K562 (cell line): Measurements from ENCODE around the gene TMEM127. TPM values are rescaled to one million over a fixed set of nuclear protein-coding genes. Genes with fewer than 3 reads are reported as not detected.

ENCODE experiments used
- E2F4 ChIP-seq: sonication (generic); formaldehyde crosslinking; IDR thresholded peaks from 2 replicates; pipeline ENCODE4 v1.8.0; 2022; ENCODE audit warnings: mild to moderate bottlenecking, low read depth, missing genetic modification reagents
- MCM5 ChIP-seq: fragments of 450-650 bp; IDR thresholded peaks from 2 replicates; pipeline ENCODE4 v1.6.1; 2016; ENCODE audit warnings: low read depth
- MECOM ChIP-seq: fragments of 250-450 bp; sonication (Bioruptor Pico); IDR thresholded peaks from 2 replicates; pipeline ENCODE4 v1.8.0; 2022; ENCODE audit warnings: inconsistent platforms
- MXD1 ChIP-seq: fragments of 250-450 bp; sonication (Bioruptor Pico); IDR thresholded peaks from 2 replicates; pipeline ENCODE4 v1.8.0; 2021; ENCODE audit warnings: borderline replicate concordance, mild to moderate bottlenecking, moderate library complexity; ENCODE audit not compliant: poor library complexity, severe bottlenecking
- NR1H2 ChIP-seq: sonication (generic); formaldehyde crosslinking; IDR thresholded peaks from 2 replicates; pipeline ENCODE4 v1.4.0; 2020; ENCODE audit warnings: mild to moderate bottlenecking, missing genetic modification reagents
- POLR2A ChIP-seq: fragments of 450-650 bp; conservative IDR thresholded peaks from 2 replicates; pipeline ENCODE4 v1.6.1; 2016
- PRDM10 ChIP-seq: fragments of 450-650 bp; IDR thresholded peaks from 2 replicates; pipeline ENCODE4 v1.6.1; 2018; ENCODE audit not compliant: partially characterized antibody
- PTRF ChIP-seq: fragments of 450-650 bp; IDR thresholded peaks from 2 replicates; pipeline ENCODE4 v1.6.1; 2016; ENCODE audit warnings: mild to moderate bottlenecking, missing genetic modification characterization, missing compliant biosample characterization
- RNF2 ChIP-seq: sonication (generic); IDR thresholded peaks from 2 replicates; pipeline ENCODE4 v1.6.1; 2016
- SREBF2 ChIP-seq: sonication (generic); formaldehyde crosslinking; IDR thresholded peaks from 2 replicates; pipeline ENCODE4 v1.4.0; 2020; ENCODE audit warnings: mild to moderate bottlenecking, missing genetic modification reagents
- YY1 ChIP-seq, 3 experiments: IDR thresholded peaks; 2 replicates each; pipeline ENCODE4 v1.6.1; 2011; ENCODE audit warnings: low read length in 2 of 3, mild to moderate bottlenecking in 2 of 3, moderate library complexity in 2 of 3, borderline replicate concordance in 1 of 3, control low read depth in 1 of 3, low read depth in 1 of 3; ENCODE audit not compliant: insufficient read depth in 3 of 3, insufficient replicate concordance in 2 of 3, control insufficient read depth in 1 of 3, insufficient read length in 1 of 3; ENCODE audit errors: extremely low read depth in 1 of 3
- ZNF140 ChIP-seq: fragments of 250-450 bp; sonication (Bioruptor Pico); IDR thresholded peaks from 2 replicates; pipeline ENCODE4 v1.8.0; 2021; ENCODE audit warnings: moderate library complexity, mild to moderate bottlenecking, inconsistent platforms
- ZNF280B ChIP-seq: fragments of 250-450 bp; sonication (Bioruptor Pico); IDR thresholded peaks from 2 replicates; pipeline ENCODE4 v1.5.1; 2021; ENCODE audit warnings: mild to moderate bottlenecking
- ZNF398 ChIP-seq: fragments of 250-450 bp; sonication (Bioruptor Pico); IDR thresholded peaks from 2 replicates; pipeline ENCODE4 v1.8.0; 2021; ENCODE audit warnings: moderate library complexity, mild to moderate bottlenecking, inconsistent platforms
- ZNF707 ChIP-seq: fragments of 250-450 bp; sonication (Bioruptor Pico); conservative IDR thresholded peaks from 2 replicates; pipeline ENCODE4 v1.8.0; 2022; ENCODE audit warnings: inconsistent platforms, mild to moderate bottlenecking, moderate library complexity
- ZNF740 ChIP-seq, 3 experiments: fragments of 200-800 bp in 1 of 3; sonication (Bioruptor generic) in 1 of 3; sonication (generic) in 1 of 3; formaldehyde crosslinking in 1 of 3; IDR thresholded peaks; 2 replicates each; pipeline versions ENCODE4 v1.6.1 to v1.8.0; 2016 to 2022; ENCODE audit warnings: mild to moderate bottlenecking in 2 of 3, missing compliant biosample characterization in 2 of 3, missing genetic modification characterization in 2 of 3, missing genetic modification reagents in 1 of 3
- ZNF79 ChIP-seq: fragments of 250-450 bp; sonication (Bioruptor Pico); IDR thresholded peaks from 2 replicates; pipeline ENCODE4 v1.4.0; 2020; ENCODE audit warnings: low read depth, mild to moderate bottlenecking, moderate library complexity
- polyA plus RNA-seq, 8 experiments: library from polyadenylated mRNA; depleted of rRNA in 4 of 8; stranded (reverse) in 5 of 8; unstranded in 3 of 8; fragments of >200 nt; fragmentation: Nextera tagmentation in 2 of 8; fragmentation: Illumina TruSeq in 1 of 8; extraction: Ambion mirVana in 2 of 8; extraction: Trizol in 1 of 8; gene quantifications; 2 replicates each; pipeline versions ENCODE4 v1.2.1 to v1.2.3, GENCODE V29; 2011 to 2014; ENCODE audit warnings: inconsistent platforms in 1 of 8, missing spikeins in 1 of 8
- total RNA-seq, 7 experiments: library from RNA; depleted of rRNA in 6 of 7; stranded (reverse); fragments of >200 nt in 6 of 7; fragmentation: Illumina TruSeq in 2 of 7; extraction: Trizol in 2 of 7; gene quantifications; 2 replicates each; pipeline versions ENCODE4 v1.2.1 to v1.2.3, GENCODE V29; 2011 to 2021; ENCODE audit warnings: low replicate concordance in 1 of 7

Gene TMEM127
- total and polyA plus RNA-seq, 9 of the 15 experiments (the other 6 are each of a cell fraction or from before 2014, with no cell fraction given) = 1.7 to 20.0 (median 9.9) TPM

- TF ChIP-seq ZNF140 (CRISPR knock-in tag) (no peak), SREBF2 (no peak), RNF2 (peak; percentile 36; the same call in 1 of the 2 replicates), MXD1 (no peak), PRDM10 (no peak), MECOM (CRISPR knock-in tag) (peak; percentile 67), ZNF740 (CRISPR knock-in tag; IDR thresholded peaks at IDR 0.05) (no peak), ZNF740 (tag; IDR thresholded peaks at IDR 0.05) (no peak), NR1H2 (CRISPR knock-in tag) (no peak), ZNF707 (CRISPR knock-in tag) (peak; percentile 50; the same call in 1 of the 2 replicates), MCM5 (no peak), PTRF (tag) (peak; percentile 15; the same call in 1 of the 2 replicates), ZNF79 (CRISPR knock-in tag) (0 out of 2 replicates have a peak, but pooled peaks have one; percentile 58), POLR2A (no peak), YY1 (IDR thresholded peaks at IDR 0.05; ENCODE audit: borderline replicate concordance in 1 of 3, control insufficient read depth in 1 of 3, extremely low read depth in 1 of 3, insufficient read depth in 3 of 3, insufficient read length in 1 of 3, insufficient replicate concordance in 2 of 3, low read depth in 1 of 3, low read length in 2 of 3) (no peak), ZNF280B (no peak), ZNF398 (CRISPR knock-in tag) (no peak), E2F4 (CRISPR knock-in tag) (no peak)
Observed at GRCh38 chr2:96225016-96225533, 40.7 kb downstream of the TMEM127 start (continued).
